ENCODE results near the gene RNLS. TPM values are rescaled to one million over a fixed set of nuclear protein-coding genes. Genes with fewer than 3 reads are reported as not detected.

RNLS gene
- total RNA-seq, 2 donors from 2014 or later: 2.1 to 2.4 TPM

GRCh38 chr10:88234297-88234696 is 348.8 kb downstream of the RNLS start:
- Mint-ChIP-seq H3K36me3 (ENCODE audit: low read depth) (no peaks in the 10 kb centered on the region), H3K4me1 (no peaks in the 10 kb centered on the region), H3K27ac (no peak overlapping the region), H3K4me3 (no peak overlapping the region), H3K27me3 (no peaks in the 10 kb centered on the region), H3K9me3 (peaks cover 4% of the 10 kb centered on the region)
- ATAC-seq (replicated peaks): no peak

- Mint-ChIP-seq H3K4me3 (no peak overlapping the region), H3K36me3 (ENCODE audit: low read depth) (no peaks in the 10 kb centered on the region)
Observed at GRCh38 chr10:88233870-88234269, 349.2 kb downstream of the RNLS start.

GRCh38 chr10:88232983-88233543 is 350.1 kb downstream of the RNLS start:
- H3K9me3 Mint-ChIP-seq: peaks cover 4% of the 10 kb centered on the region
- no peak for ATAC-seq (replicated peaks)
- H3K4me1 Mint-ChIP-seq: no peaks in the 10 kb centered on the region
- H3K36me3 Mint-ChIP-seq (ENCODE audit: low read depth): no peaks in the 10 kb centered on the region
- H3K4me3 Mint-ChIP-seq: no peak overlapping the region
- H3K27me3 Mint-ChIP-seq: no peaks in the 10 kb centered on the region
- H3K27ac Mint-ChIP-seq: no peak overlapping the region

More at GRCh38 chr10:88233870-88234269, 349.2 kb downstream of the RNLS start:
- Mint-ChIP-seq H3K27me3 (no peaks in the 10 kb centered on the region), H3K9me3 (peaks cover 4% of the 10 kb centered on the region), H3K27ac (no peak overlapping the region), H3K4me1 (no peaks in the 10 kb centered on the region)
- ATAC-seq (replicated peaks): no peak

- no peak for ATAC-seq (replicated peaks)
- H3K27me3 Mint-ChIP-seq: no peaks in the 10 kb centered on the region
- H3K4me3 Mint-ChIP-seq: no peak overlapping the region
- no peaks in the 10 kb centered on the region for H3K36me3 Mint-ChIP-seq (ENCODE audit: low read depth)
- H3K27ac Mint-ChIP-seq: no peak overlapping the region
- H3K4me1 Mint-ChIP-seq: no peaks in the 10 kb centered on the region
- peaks cover 4% of the 10 kb centered on the region for H3K9me3 Mint-ChIP-seq
Observed at GRCh38 chr10:88232029-88232895, 350.9 kb downstream of the RNLS start.

GRCh38 chr10:88230251-88230650 is 352.9 kb downstream of the RNLS start:
- Mint-ChIP-seq H3K9me3 (peaks cover 4% of the 10 kb centered on the region), H3K27ac (no peak overlapping the region), H3K27me3 (no peaks in the 10 kb centered on the region), H3K4me3 (no peak overlapping the region), H3K4me1 (no peaks in the 10 kb centered on the region), H3K36me3 (ENCODE audit: low read depth) (no peaks in the 10 kb centered on the region)
- ATAC-seq (replicated peaks): no peak

- Mint-ChIP-seq H3K36me3 (ENCODE audit: low read depth) (no peaks in the 10 kb centered on the region), H3K9me3 (peaks cover 4% of the 10 kb centered on the region), H3K27ac (no peak overlapping the region), H3K27me3 (no peaks in the 10 kb centered on the region), H3K4me1 (no peaks in the 10 kb centered on the region), H3K4me3 (no peak overlapping the region)
- ATAC-seq (replicated peaks): no peak
Observed at GRCh38 chr10:88228130-88228529, 355.0 kb downstream of the RNLS start.

- H3K27me3 Mint-ChIP-seq: no peaks in the 10 kb centered on the region
- no peak overlapping the region for H3K4me3 Mint-ChIP-seq
- H3K27ac Mint-ChIP-seq: no peak overlapping the region
- no peaks in the 10 kb centered on the region for H3K36me3 Mint-ChIP-seq (ENCODE audit: low read depth)
- ATAC-seq (replicated peaks): no peak
- peaks cover 4% of the 10 kb centered on the region for H3K9me3 Mint-ChIP-seq
- no peaks in the 10 kb centered on the region for H3K4me1 Mint-ChIP-seq
Observed at GRCh38 chr10:88227342-88228018, 355.6 kb downstream of the RNLS start.

GRCh38 chr10:88226891-88227290 is 356.2 kb downstream of the RNLS start:
- no peaks in the 10 kb centered on the region for H3K4me1 Mint-ChIP-seq
- H3K4me3 Mint-ChIP-seq: no peak overlapping the region
- H3K27me3 Mint-ChIP-seq: no peaks in the 10 kb centered on the region
- no peaks in the 10 kb centered on the region for H3K36me3 Mint-ChIP-seq (ENCODE audit: low read depth)
- H3K27ac Mint-ChIP-seq: no peak overlapping the region
- H3K9me3 Mint-ChIP-seq: peaks cover 4% of the 10 kb centered on the region
- ATAC-seq (replicated peaks): no peak

GRCh38 chr10:88226071-88226659 is 357.0 kb downstream of the RNLS start:
- H3K9me3 Mint-ChIP-seq: peaks cover 4% of the 10 kb centered on the region
- no peaks in the 10 kb centered on the region for H3K36me3 Mint-ChIP-seq (ENCODE audit: low read depth)
- H3K27me3 Mint-ChIP-seq: no peaks in the 10 kb centered on the region
- no peak overlapping the region for H3K4me3 Mint-ChIP-seq
- ATAC-seq (replicated peaks): no peak
- H3K4me1 Mint-ChIP-seq: no peaks in the 10 kb centered on the region
- H3K27ac Mint-ChIP-seq: no peak overlapping the region

Other genes starting within 250 kb of the RNLS start
- not detected for gene LIPJ, start 3.4 kb upstream of the RNLS start, total RNA-seq
- not detected for gene LIPF, start 81.1 kb upstream of the RNLS start, total RNA-seq
- not detected for gene LIPK, start 122.9 kb upstream of the RNLS start, total RNA-seq
- gene LIPN, start 176.7 kb upstream of the RNLS start, total RNA-seq: not detected
- gene LIPM, start 219.4 kb upstream of the RNLS start, total RNA-seq: not detected